Heart right ventricle (tissue), 16 donors: Measurements from ENCODE around the gene TSPAN11. TPM values are rescaled to one million over a fixed set of nuclear protein-coding genes. Genes with fewer than 3 reads are reported as not detected.

Experiments used
- ATAC-seq, 8 donors: fragments of 200-7000 bp; cut with Tn5 transposase; one replicate each; pipeline ENCODE4 v1.9.1; 2020; ENCODE audit warnings: mild to moderate bottlenecking in 8 of 8, moderate library complexity in 8 of 8, moderate number of reproducible peaks in 1 of 8
- DNase-seq, 2 donors: peaks; one replicate each; pipeline ENCODE4 v3.0.0-alpha.2; 2020
- H3K27ac ChIP-seq, 10 donors: fragments of 200-600 bp; sonication (generic) in 2 of 10; one replicate each; pipeline versions ENCODE4 v1.5.0 to v1.8.0; 2020 to 2022; ENCODE audit warnings: mild to moderate bottlenecking in 3 of 10
- H3K27me3 ChIP-seq, 7 donors: fragments of 200-600 bp; one replicate each; pipeline ENCODE4 v1.8.0; 2021 to 2022; ENCODE audit warnings: mild to moderate bottlenecking in 2 of 7
- H3K36me3 ChIP-seq, 9 donors: fragments of 200-600 bp; sonication (generic) in 1 of 9; one replicate each; pipeline versions ENCODE4 v1.5.0 to v1.8.0; 2020 to 2022; ENCODE audit warnings: mild to moderate bottlenecking in 2 of 9
- H3K4me1 ChIP-seq, 9 donors: fragments of 200-600 bp; sonication (generic) in 1 of 9; one replicate each; pipeline versions ENCODE4 v1.5.0 to v1.8.0; 2020 to 2022; ENCODE audit warnings: mild to moderate bottlenecking in 4 of 9
- H3K4me3 ChIP-seq, 10 donors: fragments of 200-600 bp; sonication (generic) in 2 of 10; one replicate each; pipeline versions ENCODE4 v1.5.0 to v1.8.0; 2020 to 2022; ENCODE audit warnings: mild to moderate bottlenecking in 7 of 10, moderate library complexity in 2 of 10
- H3K9me3 ChIP-seq, 11 donors: fragments of 200-600 bp in 10 of 11; sonication (generic) in 2 of 11; one replicate each; pipeline versions ENCODE4 v1.5.0 to v1.8.0; 2013 to 2022; ENCODE audit warnings: mild to moderate bottlenecking in 2 of 11, control low read depth in 1 of 11, moderate library complexity in 1 of 11
- CTCF ChIP-seq, 9 donors: fragments of 200-600 bp; sonication (generic) in 2 of 9; IDR thresholded peaks; one replicate each; pipeline versions ENCODE4 v1.5.0 to v1.8.0; 2021 to 2022; ENCODE audit warnings: antibody characterized with exemption in 9 of 9, mild to moderate bottlenecking in 5 of 9, moderate library complexity in 1 of 9
- WGBS, 2 donors: extraction: QIAGEN DNeasy Blood & Tissue Kit; methylation state at CpG; one replicate each; pipeline ENCODE4 v1.1.7; 2013; ENCODE audit warnings: inconsistent platforms in 1 of 2; 5-methylcytosine and 5-hydroxymethylcytosine counted together
- intact Hi-C, 10 donors: fragments of 100-400 bp; cut with DNase I; formaldehyde crosslinking; loops; one replicate each; pipeline versions ENCODE4 v1.11.1 to v1.14.2; 2022
- polyA plus RNA-seq, 2 donors: library from polyadenylated mRNA; stranded (reverse); fragments of 200-250 nt; gene quantifications; one replicate each; pipeline ENCODE4 v1.2.3, GENCODE V29; 2013
- total RNA-seq, 10 donors: library from RNA; stranded (reverse); fragmentation: NEBNext Ultra II Directional in 3 of 10; extraction: Animal tissue kit (Norgen Biotek cat#: 25700) in 3 of 10; gene quantifications; one replicate each; pipeline versions ENCODE4 v1.2.1 to v1.2.4, GENCODE V29; 2021 to 2023
- donor health status: Arrhythmogenic right ventricular cardiomyopathy.
- donor health status: ischemic (EF 13 %, LVEDD 7.1; RV severe dilation, severe dysfunction).
- donor health status: healthy with polysubstance abuse.
- donor health status: DM: no; HTN: yes; CAD: no.
- donor health status: DM: no; HTN: no; CAD: no.
- donor health status: ischemic (EF 25% LVEDD 6.9; RV normal size, moderate dysfunction).
- donor health status: ischemic (EF 25% LVEDD 5.7; RV mildly dilated, moderate dysfunction).
- donor health status: healthy.
- donor health status: DM: yes; HTN: yes; CAD: no.
- donor health status: Ischemic cardiomyopathy.
- donor health status: ischemic (EF 35%, LVEDD 5.7; RV mildly dilated, moderate dysfunction).
- donor health status: nonischemic (EF 11% LVEDD 7.7; RV severe dilation, severe dysfunction).
- donor health status: DM: yes; HTN: yes; CAD: no.
- donor health status: PGD.
- donor health status: ischemic (EF 29% LVEDD 5.4; RV normal size, mild dysfunction).
- donor health status: nonischemic (EF 23%, LVEDD 6.1; RV moderate dilation, normal function).

TSPAN11 gene
- total and polyA plus RNA-seq, 12 donors = 0.60 to 2.9 (median 0.94) TPM

- Histone ChIP-seq H3K4me1 (no peaks in the 10 kb centered on the region), H3K9me3 (no peaks in the 10 kb centered on the region), H3K27ac (no peak overlapping the region), H3K36me3 (no peaks in the 10 kb centered on the region), H3K27me3 (peaks cover 0 to 25% (median 0%) of the 10 kb centered on the region in 7 donors), H3K4me3 (no peak overlapping the region)
- 32 to 47% methylated on average over 6 of the region's 6 CpGs for WGBS, 2 donors
- ATAC-seq = no peak
- DNase-seq = no peak
- no peak for TF ChIP-seq CTCF (IDR thresholded peaks at IDR 0.05)
- intact Hi-C loops = no loop called here
These were observed 46.5 kb upstream of the TSPAN11 start for GRCh38 chr12:30880061-30880460.

DNA sequence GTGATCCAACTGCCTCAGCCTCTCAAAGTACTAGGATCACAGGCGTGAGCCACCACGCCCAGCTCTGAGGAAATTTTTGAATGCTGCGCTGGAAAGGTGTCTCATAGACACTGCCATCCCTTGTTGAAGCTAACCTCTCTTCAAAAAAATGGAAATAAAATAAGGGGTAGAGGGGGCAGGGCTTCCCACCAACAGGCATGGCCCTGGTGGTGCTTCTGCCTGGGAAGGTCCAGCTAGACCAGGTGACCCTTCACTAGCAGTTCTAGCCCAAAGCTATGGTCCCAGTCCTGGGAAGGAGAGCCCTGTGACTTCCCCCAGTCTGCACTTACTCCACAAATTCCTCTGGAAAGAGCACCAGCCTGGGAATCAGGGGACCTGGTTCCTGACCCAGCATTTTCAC, 45.7 kb upstream of the TSPAN11 start:
- ATAC-seq (no peak), DNase-seq (no peak)
- intact Hi-C loops = no loop called here
- Histone ChIP-seq H3K27ac (no peak overlapping the region), H3K4me1 (no peaks in the 10 kb centered on the region), H3K27me3 (peaks cover 0 to 17% (median 0%) of the 10 kb centered on the region in 7 donors), H3K9me3 (peaks cover 0 to 4% (median 0%) of the 10 kb centered on the region in 11 donors), H3K36me3 (no peaks in the 10 kb centered on the region), H3K4me3 (no peak overlapping the region)
- WGBS, 2 donors = 92 to 93% methylated on average over 3 of the region's 3 CpGs
- no peak for TF ChIP-seq CTCF (IDR thresholded peaks at IDR 0.05)

DNA sequence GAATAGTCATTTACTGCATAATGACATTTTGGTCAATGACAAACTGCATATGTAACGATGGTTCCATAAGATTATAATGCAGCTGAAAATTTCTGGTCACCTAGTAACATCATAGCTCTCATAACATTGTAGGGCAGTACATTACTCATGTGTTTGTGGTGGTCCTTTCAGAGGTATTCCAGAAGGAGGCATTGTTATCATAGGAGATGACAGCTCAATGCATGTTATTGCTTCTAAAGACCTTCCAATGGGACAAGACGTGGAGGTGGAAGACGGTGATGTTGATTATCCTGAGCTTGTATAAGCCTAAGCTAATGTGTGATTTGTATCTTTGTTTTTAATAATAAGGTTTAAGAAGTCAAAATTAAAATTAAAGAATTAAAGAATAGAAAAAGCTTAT, 43.8 kb upstream of the TSPAN11 start:
- TF ChIP-seq CTCF (IDR thresholded peaks at IDR 0.05) = peak in 3 of 9 donors; percentile 7 to 25 (median 20)
- peaks cover 0 to 23% (median 16%) of the 10 kb centered on the region in 11 donors for H3K9me3 ChIP-seq
- 49 to 56% methylated on average over 3 of the region's 3 CpGs for WGBS, 2 donors
- no peak overlapping the region for H3K27ac ChIP-seq
- H3K4me3 ChIP-seq = no peak overlapping the region
- DNase-seq = no peak
- peaks cover 0 to 3% (median 0%) of the 10 kb centered on the region in 7 donors for H3K27me3 ChIP-seq
- H3K4me1 ChIP-seq = no peaks in the 10 kb centered on the region
- no peak for ATAC-seq
- no peaks in the 10 kb centered on the region for H3K36me3 ChIP-seq
- intact Hi-C loops = no loop called here

- no peak overlapping the region for H3K4me3 ChIP-seq
- H3K36me3 ChIP-seq = no peaks in the 10 kb centered on the region
- TF ChIP-seq CTCF (IDR thresholded peaks at IDR 0.05) = no peak
- no peaks in the 10 kb centered on the region for H3K27me3 ChIP-seq
- H3K9me3 ChIP-seq = peaks cover 0 to 44% (median 17%) of the 10 kb centered on the region in 11 donors
- intact Hi-C loops = no loop called here
- DNase-seq (no peak), ATAC-seq (no peak)
- no peaks in the 10 kb centered on the region for H3K4me1 ChIP-seq
- 88 to 94% methylated on average over 2 of the region's 2 CpGs for WGBS, 2 donors
- no peak overlapping the region for H3K27ac ChIP-seq
These were observed 41.7 kb upstream of the TSPAN11 start for GRCh38 chr12:30884799-30885198.
